Limb (tissue), 2 donors: ENCODE results near the gene SLMAP.
"Not testable (repeated sequence)": the region's sequence is repeated elsewhere in the genome, so short reads cannot be mapped to it uniquely, and the experiment has no call there.

Experiments
- DNase-seq, 2 donors: peaks; one replicate each; pipeline ENCODE4 v3.0.0-alpha.2; 2016; ENCODE audit errors: extremely low spot score in 2 of 2

SLMAP gene

GRCh38 chr3:57792198-57792597 is 36.1 kb downstream of the SLMAP start:
- DNase-seq: no peak

- no peak for DNase-seq
These were observed 37.7 kb downstream of the SLMAP start for GRCh38 chr3:57793737-57794187.

- DNase-seq: no peak
These were observed 38.4 kb downstream of the SLMAP start for GRCh38 chr3:57794501-57794900.

DNA sequence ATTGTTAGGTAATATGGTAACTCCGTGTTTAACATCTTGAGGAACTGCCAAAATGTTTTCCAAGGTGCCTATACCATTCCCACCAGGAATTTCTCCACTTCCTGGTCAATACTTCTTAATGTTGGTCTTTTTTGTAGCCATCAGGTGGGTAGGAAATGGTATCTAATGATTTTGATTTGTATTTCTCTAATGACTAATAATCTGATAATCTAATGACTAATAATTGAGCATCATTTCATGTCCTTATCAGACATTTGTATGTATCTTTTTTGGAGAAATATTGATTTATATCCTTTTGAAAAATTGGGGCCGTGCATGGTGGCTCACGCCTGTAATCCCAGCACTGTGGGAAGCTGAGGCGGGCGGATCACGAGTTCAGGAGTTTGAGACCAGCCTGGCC is 38.8 kb downstream of the SLMAP start:
- no peak for DNase-seq

DNA sequence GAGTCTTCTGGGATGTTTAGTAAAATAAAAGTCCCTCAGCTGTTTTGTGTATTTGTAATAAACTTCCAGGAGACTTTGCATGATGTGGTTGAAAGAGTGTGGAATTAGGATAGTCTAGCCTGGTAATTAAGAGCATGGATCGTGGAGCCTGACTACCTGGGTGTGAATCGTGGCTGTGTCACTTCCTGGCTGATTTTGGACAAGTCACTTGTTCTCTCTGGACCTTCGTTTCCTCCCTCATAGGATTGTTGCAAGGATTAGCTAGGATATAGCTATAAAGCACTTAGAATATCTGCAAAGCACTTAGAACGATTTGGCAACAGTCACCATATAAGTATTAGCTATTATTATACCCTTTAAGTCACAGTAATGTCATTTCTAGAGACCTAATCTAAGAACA is 40.2 kb downstream of the SLMAP start:
- DNase-seq: no peak

- no peak for DNase-seq
These were observed 41.8 kb downstream of the SLMAP start for GRCh38 chr3:57797701-57798487.

- DNase-seq: no peak
These were observed 47.6 kb downstream of the SLMAP start for GRCh38 chr3:57803647-57804081.

- no peak for DNase-seq
These were observed 49.2 kb downstream of the SLMAP start for GRCh38 chr3:57805266-57805665.

DNA sequence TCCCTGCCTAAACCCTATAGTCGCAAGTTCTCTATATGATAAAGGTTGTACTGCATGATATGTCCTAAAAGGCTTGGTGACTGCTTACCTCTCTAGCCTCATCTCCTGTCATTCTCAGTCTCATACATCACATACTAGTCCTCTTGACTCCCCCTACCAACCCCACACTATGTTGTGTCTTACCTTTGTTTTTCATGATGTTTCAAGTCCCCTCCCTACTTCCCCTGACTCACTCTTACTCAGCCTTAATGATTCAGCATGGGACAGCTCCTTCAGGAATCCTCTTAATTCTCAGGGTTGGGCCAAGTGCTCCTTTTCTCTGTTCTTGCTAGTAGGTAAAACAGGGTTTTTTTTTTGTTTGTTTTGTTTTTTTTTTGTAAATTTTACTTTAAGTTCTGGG is 49.6 kb downstream of the SLMAP start:
- DNase-seq: no peak

DNA sequence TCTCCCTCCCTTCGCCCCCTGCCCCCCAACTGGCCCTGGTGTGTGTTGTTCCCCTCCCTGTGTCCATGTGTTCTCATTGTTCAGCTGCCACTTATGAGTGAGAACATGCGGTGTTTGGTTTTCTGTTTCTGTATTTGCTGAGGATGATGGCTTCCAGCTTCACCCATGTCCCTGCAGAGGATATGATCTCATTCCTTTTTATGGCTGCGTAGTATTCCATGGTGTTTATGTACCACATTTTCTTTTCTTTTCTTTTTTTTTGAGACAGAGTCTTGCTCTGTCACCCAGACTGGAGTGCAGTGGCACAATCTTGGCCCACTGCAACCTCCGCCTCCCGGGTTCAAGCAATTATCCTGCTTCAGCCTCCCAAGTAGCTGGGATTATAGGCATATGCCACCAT is 50.1 kb downstream of the SLMAP start:
- not testable (repeated sequence) for DNase-seq

- no peak for DNase-seq
These were observed 53.0 kb downstream of the SLMAP start for GRCh38 chr3:57808961-57809608.

DNA sequence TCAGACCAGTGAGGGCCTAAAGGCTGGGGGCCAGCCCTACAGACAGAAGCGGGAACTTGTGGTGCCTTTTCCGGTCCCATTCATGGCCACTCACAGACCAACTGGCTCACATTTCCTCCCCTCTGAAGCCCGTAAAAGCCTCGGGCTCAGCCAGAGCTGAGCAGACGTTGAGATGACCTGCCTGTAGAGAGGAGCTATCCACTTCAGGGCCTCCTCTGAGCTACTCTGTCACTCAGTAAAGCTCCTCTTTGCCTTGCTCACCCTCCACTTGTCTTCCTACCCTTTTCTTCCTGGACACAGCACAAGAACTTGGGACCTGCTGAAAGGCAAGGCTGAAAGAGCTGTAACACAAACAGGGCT is 53.5 kb downstream of the SLMAP start:
- DNase-seq: no peak

GRCh38 chr3:57810048-57810447 is 53.9 kb downstream of the SLMAP start:
- no peak for DNase-seq

DNA sequence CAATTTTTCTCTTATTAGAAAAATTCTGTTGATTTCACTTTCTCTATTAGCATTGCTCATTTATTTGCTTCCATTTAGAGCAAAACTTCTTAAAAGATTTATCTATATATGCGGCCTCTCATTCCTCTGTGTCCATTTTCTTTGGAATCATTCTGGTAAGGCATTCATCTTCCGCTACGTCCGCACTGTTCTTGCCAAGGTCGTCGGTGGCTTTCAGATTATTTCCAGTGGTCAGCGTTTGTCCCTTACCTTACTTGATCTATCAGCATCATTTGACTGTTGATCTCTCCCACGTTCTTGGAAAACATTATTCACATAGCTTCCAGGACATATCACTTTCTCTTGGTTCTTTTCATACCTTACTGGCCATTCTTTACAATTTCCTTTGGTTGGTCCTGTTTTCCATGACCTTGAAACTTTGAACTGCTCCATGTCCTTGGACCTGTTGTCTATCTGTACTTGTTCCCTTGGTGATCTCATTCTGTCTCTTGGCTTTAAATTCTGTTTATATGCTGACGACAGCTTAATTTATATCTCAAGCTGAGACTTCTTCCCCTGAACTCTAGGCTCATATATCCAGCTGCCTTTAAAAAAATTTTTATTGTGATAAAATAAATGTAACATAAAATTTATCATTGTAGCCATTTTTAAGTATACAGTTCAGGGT is 54.5 kb downstream of the SLMAP start:
- DNase-seq: no peak

- DNase-seq: no peak
These were observed 58.9 kb downstream of the SLMAP start for GRCh38 chr3:57815036-57815435.

DNA sequence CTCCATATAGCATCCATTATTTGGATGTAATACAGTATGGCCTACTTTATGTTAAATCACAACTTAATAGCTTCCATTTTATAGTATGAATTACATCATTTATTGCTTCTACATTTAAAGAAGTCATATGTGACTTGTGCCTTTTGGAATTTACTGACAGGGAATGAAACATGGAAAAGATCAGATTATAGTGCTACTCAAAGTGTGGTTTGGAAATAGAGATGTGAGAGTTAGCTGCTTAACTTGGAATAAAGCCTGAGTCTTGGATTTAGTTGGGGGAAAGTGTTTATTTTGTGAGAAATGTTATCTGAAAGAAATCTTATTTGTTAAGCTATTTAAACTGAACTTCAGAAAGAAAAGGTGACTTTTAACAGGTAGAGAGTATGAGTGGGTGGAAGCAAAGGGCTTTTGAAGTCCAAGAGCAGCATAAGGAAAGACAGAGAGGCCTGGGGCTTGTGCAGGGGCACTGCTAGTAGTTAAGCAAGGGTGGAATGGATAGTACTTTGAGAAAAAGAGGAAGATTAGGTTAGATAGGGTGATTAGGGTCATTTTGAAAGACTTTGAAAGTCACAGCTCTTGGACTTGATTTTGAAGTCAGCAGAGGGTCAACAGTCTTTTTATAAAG is 60.5 kb downstream of the SLMAP start:
- no peak for DNase-seq

DNA sequence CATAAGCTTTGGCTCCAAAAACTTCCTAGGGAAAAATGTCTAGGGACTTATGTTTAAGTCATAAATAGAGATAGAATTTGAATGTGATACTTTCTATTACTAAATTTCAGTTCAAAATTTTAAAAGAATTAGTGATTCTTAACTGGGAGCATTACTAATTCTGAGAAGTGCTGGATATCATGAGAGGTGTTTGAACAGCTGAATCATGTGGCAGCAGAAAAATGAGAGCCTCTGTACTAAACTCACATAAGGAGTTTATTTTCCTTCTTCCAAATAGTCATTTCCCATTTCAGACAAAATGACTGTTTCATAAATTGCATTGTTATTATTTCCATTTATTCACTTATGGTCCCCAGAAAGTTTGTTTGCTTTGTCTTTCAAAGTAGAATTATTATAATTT is 62.7 kb downstream of the SLMAP start:
- no peak for DNase-seq

GRCh38 chr3:57820479-57820878 is 64.4 kb downstream of the SLMAP start:
- DNase-seq: no peak

DNA sequence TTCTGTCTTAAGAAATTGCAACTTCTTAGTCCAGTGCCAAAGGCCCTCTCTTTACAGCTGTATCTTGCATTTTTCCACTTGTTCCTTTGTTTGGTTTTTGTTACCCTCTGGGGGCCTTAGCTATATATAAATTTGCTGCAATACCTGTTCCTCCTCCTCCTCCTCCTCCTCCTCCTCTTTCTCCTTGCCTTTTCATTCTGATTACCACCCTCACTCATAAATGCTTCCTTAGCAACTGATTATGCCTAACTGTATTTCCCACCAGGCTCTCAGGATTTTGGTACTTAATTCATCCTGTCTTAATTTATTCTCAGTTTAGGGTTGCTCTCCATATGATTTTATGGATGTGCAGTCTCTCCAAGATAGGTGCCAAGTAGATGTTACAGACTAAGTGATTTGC is 65.7 kb downstream of the SLMAP start:
- no peak for DNase-seq

- no peak for DNase-seq
These were observed 66.6 kb downstream of the SLMAP start for GRCh38 chr3:57822686-57823085.

GRCh38 chr3:57825116-57825515 is 69.0 kb downstream of the SLMAP start:
- DNase-seq: no peak
